ENCODE results near the gene ZNF469. TPM values are rescaled to one million over a fixed set of nuclear protein-coding genes. Genes with fewer than 3 reads are reported as not detected.

ZNF469 gene
- total RNA-seq, 3 donors from 2014 or later (not counting 1 experiment from before 2014, with no cell fraction given), result 4.5 to 5.8 (median 4.9) TPM

- no peaks in the 10 kb centered on the region for H3K9me3 ChIP-seq (ENCODE audit: control insufficient read depth, insufficient read depth, low read length)
- no peaks in the 10 kb centered on the region for H3K4me1 ChIP-seq (ENCODE audit: control insufficient read depth, insufficient read depth, low read length)
- Mint-ChIP-seq H3K27me3 (ENCODE audit: low read depth in 2 of 2) (peaks cover 0 to 3% of the 10 kb centered on the region in 2 donors), H3K4me3 (no peak overlapping the region), H3K27ac (no peak overlapping the region), H3K4me1 (peaks cover 0 to under 1% of the 10 kb centered on the region in 2 donors), H3K9me3 (no peaks in the 10 kb centered on the region), H3K36me3 (no peaks in the 10 kb centered on the region)
- intact Hi-C loops (cut with micrococcal nuclease), result no loop called here
- no peaks in the 10 kb centered on the region for H3K27me3 ChIP-seq (ENCODE audit: control insufficient read depth, insufficient read depth, low read length)
- H3K4me3 ChIP-seq (ENCODE audit: low read length), result no peak overlapping the region
- no peak for TF ChIP-seq CTCF (IDR thresholded peaks at IDR 0.05)
- DNase-seq (no peak), ATAC-seq (no peak)
- no peak overlapping the region for H3K27ac ChIP-seq (ENCODE audit: low read length)
- no peaks in the 10 kb centered on the region for H3K36me3 ChIP-seq (ENCODE audit: control insufficient read depth, insufficient read depth, low read length)
- WGBS (ENCODE audit: insufficient coverage), result 68% methylated on average over 6 of the region's 6 CpGs
Observed at GRCh38 chr16:88392616-88393015, 9.9 kb downstream of the ZNF469 start.

GRCh38 chr16:88393034-88393433, 10.3 kb downstream of the ZNF469 start:
- no peak for ATAC-seq
- WGBS (ENCODE audit: insufficient coverage), result 58% methylated on average over 24 of the region's 24 CpGs

GRCh38 chr16:88393571-88393970, 10.8 kb downstream of the ZNF469 start:
- TF ChIP-seq CTCF (IDR thresholded peaks at IDR 0.05), result no peak

More at GRCh38 chr16:88393034-88393433, 10.3 kb downstream of the ZNF469 start:
- no peak overlapping the region for H3K27ac Mint-ChIP-seq
- DNase-seq, result no peak
- no peaks in the 10 kb centered on the region for H3K9me3 ChIP-seq (ENCODE audit: control insufficient read depth, insufficient read depth, low read length)
- no peak overlapping the region for H3K27ac ChIP-seq (ENCODE audit: low read length)
- H3K27me3 Mint-ChIP-seq (ENCODE audit: low read depth in 2 of 2), result peaks cover 0 to 3% of the 10 kb centered on the region in 2 donors
- no peaks in the 10 kb centered on the region for H3K4me1 ChIP-seq (ENCODE audit: control insufficient read depth, insufficient read depth, low read length)
- no peaks in the 10 kb centered on the region for H3K36me3 ChIP-seq (ENCODE audit: control insufficient read depth, insufficient read depth, low read length)
- intact Hi-C loops (cut with micrococcal nuclease), result no loop called here
- no peaks in the 10 kb centered on the region for H3K9me3 Mint-ChIP-seq
- no peak for TF ChIP-seq CTCF (IDR thresholded peaks at IDR 0.05)
- no peak overlapping the region for H3K4me3 Mint-ChIP-seq
- no peak overlapping the region for H3K4me3 ChIP-seq (ENCODE audit: low read length)
- no peaks in the 10 kb centered on the region for H3K36me3 Mint-ChIP-seq
- peaks cover 1 to 5% of the 10 kb centered on the region in 2 donors for H3K4me1 Mint-ChIP-seq
- no peaks in the 10 kb centered on the region for H3K27me3 ChIP-seq (ENCODE audit: control insufficient read depth, insufficient read depth, low read length)

GRCh38 chr16:88394426-88394825, 11.7 kb downstream of the ZNF469 start:
- H3K4me1 Mint-ChIP-seq, result peaks cover 15 to 17% of the 10 kb centered on the region in 2 donors
- no peaks in the 10 kb centered on the region for H3K36me3 ChIP-seq (ENCODE audit: control insufficient read depth, insufficient read depth, low read length)
- peaks cover 0 to 3% of the 10 kb centered on the region in 2 donors for H3K27me3 Mint-ChIP-seq (ENCODE audit: low read depth in 2 of 2)
- no peak overlapping the region for H3K27ac ChIP-seq (ENCODE audit: low read length)
- ATAC-seq (no peak), DNase-seq (no peak)
- no peaks in the 10 kb centered on the region for H3K9me3 Mint-ChIP-seq
- intact Hi-C loops (cut with micrococcal nuclease), result no loop called here
- no peak overlapping the region for H3K4me3 Mint-ChIP-seq
- WGBS (ENCODE audit: insufficient coverage), result 83% methylated on average over 12 of the region's 12 CpGs
- peaks cover 5% of the 10 kb centered on the region for H3K4me1 ChIP-seq (ENCODE audit: control insufficient read depth, insufficient read depth, low read length)
- no peak overlapping the region for H3K4me3 ChIP-seq (ENCODE audit: low read length)
- no peak overlapping the region for H3K27ac Mint-ChIP-seq
- H3K27me3 ChIP-seq (ENCODE audit: control insufficient read depth, insufficient read depth, low read length), result no peaks in the 10 kb centered on the region
- no peak for TF ChIP-seq CTCF (IDR thresholded peaks at IDR 0.05)
- no peaks in the 10 kb centered on the region for H3K36me3 Mint-ChIP-seq
- no peaks in the 10 kb centered on the region for H3K9me3 ChIP-seq (ENCODE audit: control insufficient read depth, insufficient read depth, low read length)

More at GRCh38 chr16:88393571-88393970, 10.8 kb downstream of the ZNF469 start:
- Mint-ChIP-seq H3K36me3 (no peaks in the 10 kb centered on the region), H3K27ac (no peak overlapping the region), H3K9me3 (no peaks in the 10 kb centered on the region), H3K27me3 (ENCODE audit: low read depth in 2 of 2) (peaks cover 0 to 3% of the 10 kb centered on the region in 2 donors), H3K4me1 (peaks cover 6 to 10% of the 10 kb centered on the region in 2 donors), H3K4me3 (no peak overlapping the region)
- DNase-seq (no peak), ATAC-seq (no peak)
- WGBS (ENCODE audit: insufficient coverage), result 85% methylated on average over 15 of the region's 16 CpGs
- no peaks in the 10 kb centered on the region for H3K4me1 ChIP-seq (ENCODE audit: control insufficient read depth, insufficient read depth, low read length)
- H3K9me3 ChIP-seq (ENCODE audit: control insufficient read depth, insufficient read depth, low read length), result no peaks in the 10 kb centered on the region
- H3K36me3 ChIP-seq (ENCODE audit: control insufficient read depth, insufficient read depth, low read length), result no peaks in the 10 kb centered on the region
- no peaks in the 10 kb centered on the region for H3K27me3 ChIP-seq (ENCODE audit: control insufficient read depth, insufficient read depth, low read length)
- H3K27ac ChIP-seq (ENCODE audit: low read length), result no peak overlapping the region
- intact Hi-C loops (cut with micrococcal nuclease), result no loop called here
- H3K4me3 ChIP-seq (ENCODE audit: low read length), result no peak overlapping the region

Data from natural killer cell (primary cell).